Measurements from ENCODE around the gene CLCN4.
A peak's percentile ranks its signal among the peaks of the same experiment; 100 is the strongest.

The CLCN4 gene

GRCh38 chrX:10246297-10246696, 89.5 kb downstream of the CLCN4 start:
- DNase-seq: no peak

GRCh38 chrX:10246846-10247245, 90.1 kb downstream of the CLCN4 start:
- no peak for DNase-seq

- no peak for DNase-seq
Observed at GRCh38 chrX:10254739-10255138, 98.0 kb downstream of the CLCN4 start.

GRCh38 chrX:10259716-10260115, 102.9 kb downstream of the CLCN4 start:
- no peak for DNase-seq

- DNase-seq: no peak
Observed at GRCh38 chrX:10265775-10266174, 109.0 kb downstream of the CLCN4 start.

- DNase-seq: no peak
Observed at GRCh38 chrX:10278716-10279115, 121.9 kb downstream of the CLCN4 start.

- peak; percentile 21 for DNase-seq
Observed at GRCh38 chrX:10280071-10280470, 123.3 kb downstream of the CLCN4 start.

- no peak for DNase-seq
Observed at GRCh38 chrX:10282490-10282889, 125.7 kb downstream of the CLCN4 start.

GRCh38 chrX:10286195-10286594, 129.4 kb downstream of the CLCN4 start:
- no peak for DNase-seq

Measured in NCI-H748 treated with DMSO at 0.1 percent for 48 hours (cell line).